Vagina (tissue), 2 donors: ENCODE data around the gene MALT1. TPM values are rescaled to one million over a fixed set of nuclear protein-coding genes. Genes with fewer than 3 reads are reported as not detected.
"Not testable (repeated sequence)": the region's sequence is repeated elsewhere in the genome, so short reads cannot be mapped to it uniquely, and the experiment has no call there.

Experiments used
- DNase-seq, 2 donors: peaks; one replicate each; pipeline ENCODE4 v3.0.0-alpha.2; 2017; ENCODE audit errors: extremely low spot score in 2 of 2
- H3K27ac ChIP-seq: fragments of 200-600 bp; sonication (generic); one replicate; pipeline ENCODE4 v1.5.1; 2019
- H3K27me3 ChIP-seq: fragments of 200-600 bp; sonication (generic); one replicate; pipeline ENCODE4 v1.5.1; 2019
- H3K36me3 ChIP-seq, 2 donors: fragments of 200-600 bp; sonication (generic); one replicate each; pipeline ENCODE4 v1.5.1; 2017 to 2019
- H3K4me1 ChIP-seq: fragments of 200-600 bp; sonication (generic); one replicate; pipeline ENCODE4 v1.5.1; 2019
- H3K4me3 ChIP-seq, 2 donors: fragments of 200-600 bp; sonication (generic); 1 replicate in 1 of 2; 2 replicates in 1 of 2; pipeline ENCODE4 v1.5.1; 2016 to 2019
- H3K9me3 ChIP-seq: fragments of 200-600 bp; sonication (generic); one replicate; pipeline ENCODE4 v1.5.1; 2019
- CTCF ChIP-seq, 3 experiments: fragments of 450-650 bp in 2 of 3; fragments of 200-600 bp in 1 of 3; sonication (generic) in 1 of 3; IDR thresholded peaks; one replicate each; pipeline ENCODE4 v1.5.1; 2017 to 2019; ENCODE audit warnings: antibody characterized with exemption in 3 of 3, mild to moderate bottlenecking in 2 of 3, moderate library complexity in 2 of 3
- POLR2A ChIP-seq, 2 donors: fragments of 450-650 bp; IDR thresholded peaks; one replicate each; pipeline ENCODE4 v1.6.1; 2017; ENCODE audit warnings: antibody characterized with exemption in 2 of 2, mild to moderate bottlenecking in 2 of 2, moderate library complexity in 2 of 2
- POLR2AphosphoS5 ChIP-seq, 2 donors: sonication (generic); formaldehyde crosslinking; IDR thresholded peaks; one replicate each; pipeline ENCODE4 v1.9.0; 2017; ENCODE audit warnings: antibody characterized with exemption in 2 of 2, mild to moderate bottlenecking in 2 of 2, low read depth in 1 of 2; ENCODE audit not compliant: insufficient read depth in 1 of 2
- intact Hi-C: fragments of 100-400 bp; cut with DNase I; formaldehyde crosslinking; loops from one replicate; pipeline ENCODE4 v1.15.1; 2023
- total RNA-seq: library from RNA; depleted of rRNA; stranded (reverse); fragments of >200 nt; gene quantifications from one replicate; pipeline ENCODE4 v1.2.3, GENCODE V29; 2016

The MALT1 gene
- total RNA-seq, 1 donor from 2014 or later, result 35.8 TPM

GRCh38 chr18:58770601-58771000, 99.3 kb downstream of the MALT1 start:
- Histone ChIP-seq H3K4me3 (no peak overlapping the region), H3K27ac (no peak overlapping the region), H3K9me3 (no peaks in the 10 kb centered on the region), H3K27me3 (no peaks in the 10 kb centered on the region), H3K36me3 (no peaks in the 10 kb centered on the region), H3K4me1 (peaks cover 13% of the 10 kb centered on the region)
- no peak for DNase-seq
- intact Hi-C loops, result no loop called here
- TF ChIP-seq CTCF (IDR thresholded peaks at IDR 0.05), result no peak
- TF ChIP-seq POLR2AphosphoS5 (IDR thresholded peaks at IDR 0.05; ENCODE audit: insufficient read depth in 1 of 2, low read depth in 1 of 2), result no peak
- no peak for TF ChIP-seq POLR2A (IDR thresholded peaks at IDR 0.05)

GRCh38 chr18:58772161-58772560, 100.9 kb downstream of the MALT1 start:
- no peak for TF ChIP-seq POLR2A (IDR thresholded peaks at IDR 0.05)
- no peak for TF ChIP-seq CTCF (IDR thresholded peaks at IDR 0.05)
- TF ChIP-seq POLR2AphosphoS5 (IDR thresholded peaks at IDR 0.05; ENCODE audit: insufficient read depth in 1 of 2, low read depth in 1 of 2), result no peak
- intact Hi-C loops, result no loop called here
- no peaks in the 10 kb centered on the region for H3K9me3 ChIP-seq
- no peak overlapping the region for H3K27ac ChIP-seq
- no peaks in the 10 kb centered on the region for H3K36me3 ChIP-seq
- DNase-seq, result no peak
- H3K27me3 ChIP-seq, result no peaks in the 10 kb centered on the region
- H3K4me1 ChIP-seq, result peaks cover 13% of the 10 kb centered on the region
- H3K4me3 ChIP-seq, result no peak overlapping the region

GRCh38 chr18:58776084-58776483, 104.8 kb downstream of the MALT1 start:
- intact Hi-C loops, result no loop called here
- H3K4me3 ChIP-seq, result no peak overlapping the region

GRCh38 chr18:58776541-58776940, 105.3 kb downstream of the MALT1 start:
- intact Hi-C loops, H3K27me3 ChIP-seq, H3K27ac ChIP-seq, H3K4me1 ChIP-seq, H3K4me3 ChIP-seq, DNase-seq, H3K9me3 ChIP-seq, H3K36me3 ChIP-seq: not testable (repeated sequence)

More at GRCh38 chr18:58776084-58776483, 104.8 kb downstream of the MALT1 start:
- H3K27ac ChIP-seq, result no peak overlapping the region
- no peaks in the 10 kb centered on the region for H3K4me1 ChIP-seq
- H3K36me3 ChIP-seq, result no peaks in the 10 kb centered on the region
- TF ChIP-seq CTCF (IDR thresholded peaks at IDR 0.05) (no peak), POLR2A (IDR thresholded peaks at IDR 0.05) (no peak), POLR2AphosphoS5 (IDR thresholded peaks at IDR 0.05; ENCODE audit: insufficient read depth in 1 of 2, low read depth in 1 of 2) (no peak)
- no peaks in the 10 kb centered on the region for H3K27me3 ChIP-seq
- DNase-seq, result no peak
- no peaks in the 10 kb centered on the region for H3K9me3 ChIP-seq

- H3K9me3 ChIP-seq, result no peaks in the 10 kb centered on the region
- no peaks in the 10 kb centered on the region for H3K36me3 ChIP-seq
- TF ChIP-seq CTCF (IDR thresholded peaks at IDR 0.05) (no peak), POLR2A (IDR thresholded peaks at IDR 0.05) (no peak), POLR2AphosphoS5 (IDR thresholded peaks at IDR 0.05; ENCODE audit: insufficient read depth in 1 of 2, low read depth in 1 of 2) (no peak)
- peaks cover 6% of the 10 kb centered on the region for H3K4me1 ChIP-seq
- intact Hi-C loops, result no loop called here
- no peak overlapping the region for H3K4me3 ChIP-seq
- H3K27me3 ChIP-seq, result no peaks in the 10 kb centered on the region
- no peak for DNase-seq
- no peak overlapping the region for H3K27ac ChIP-seq
These were observed 106.2 kb downstream of the MALT1 start for GRCh38 chr18:58777471-58777870.

GRCh38 chr18:58779529-58779928, 108.3 kb downstream of the MALT1 start:
- Histone ChIP-seq H3K36me3 (no peaks in the 10 kb centered on the region), H3K4me3 (no peak overlapping the region), H3K27ac (no peak overlapping the region), H3K4me1 (peaks cover 13% of the 10 kb centered on the region), H3K27me3 (no peaks in the 10 kb centered on the region), H3K9me3 (no peaks in the 10 kb centered on the region)
- no peak for DNase-seq
- intact Hi-C loops, result no loop called here
- no peak for TF ChIP-seq CTCF (IDR thresholded peaks at IDR 0.05)
- no peak for TF ChIP-seq POLR2AphosphoS5 (IDR thresholded peaks at IDR 0.05; ENCODE audit: insufficient read depth in 1 of 2, low read depth in 1 of 2)
- TF ChIP-seq POLR2A (IDR thresholded peaks at IDR 0.05), result no peak
